IMR-90 (cell line): ENCODE data around the gene L3MBTL4. TPM values are rescaled to one million over a fixed set of nuclear protein-coding genes. Genes with fewer than 3 reads are reported as not detected.

Source experiments
- ATAC-seq: fragments of 200-7000 bp; cut with Tn5 transposase; 2 replicates; pipeline ENCODE4 v1.9.1; 2020; ENCODE audit warnings: low read depth, mild to moderate bottlenecking, moderate library complexity
- BruUV-seq: library from RNA; stranded (reverse); fragments of 400-500 nt; replicated peaks from 2 replicates; lab custom pipeline; 2021; lab: Mats Ljungman, UMichigan
- CTCF ChIA-PET: fragments of 300-600 bp; formaldehyde crosslinking; extraction: SDS; loops from one replicate; lab custom pipeline; 2021; ENCODE audit warnings: antibody characterized with exemption; lab: Yijun Ruan, JAX
- POLR2A ChIA-PET: fragments of 300-600 bp; sonication (Branson Sonifier 250); formaldehyde crosslinking; loops from one replicate; lab custom pipeline; 2022; ENCODE audit warnings: antibody characterized with exemption; ENCODE audit not compliant: unreplicated experiment; lab: Charles Lee
- DNase-seq: peaks from one replicate; pipeline ENCODE4 v3.0.0; 2013
- H2AFZ ChIP-seq: replicated peaks from 2 replicates; pipeline ENCODE3; 2013; ENCODE audit warnings: low read length, mild to moderate bottlenecking; ENCODE audit not compliant: poor library complexity
- H2AK5ac ChIP-seq: 2 replicates; pipeline ENCODE4 v1.6.1; 2013; ENCODE audit warnings: low read depth, low read length, inconsistent platforms
- H2AK9ac ChIP-seq: replicated peaks from 2 replicates; pipeline ENCODE3; 2013; ENCODE audit warnings: mild to moderate bottlenecking, low read depth, low read length, moderate library complexity; ENCODE audit not compliant: poor library complexity
- H2BK120ac ChIP-seq: 2 replicates; pipeline ENCODE4 v1.6.1; 2013; ENCODE audit warnings: low read depth, low read length, inconsistent platforms
- H2BK15ac ChIP-seq: 3 replicates; pipeline ENCODE4 v1.6.1; 2013; ENCODE audit warnings: low read depth, low read length, inconsistent platforms
- H2BK20ac ChIP-seq: 2 replicates; pipeline ENCODE4 v1.6.1; 2013; ENCODE audit warnings: low read depth, mild to moderate bottlenecking, inconsistent platforms, low read length, moderate library complexity
- H2BK5ac ChIP-seq: 2 replicates; pipeline ENCODE4 v1.6.1; 2013; ENCODE audit warnings: mild to moderate bottlenecking, low read depth, low read length, inconsistent platforms; ENCODE audit not compliant: poor library complexity, severe bottlenecking
- H3K14ac ChIP-seq: replicated peaks from 2 replicates; pipeline ENCODE4 v1.6.1; 2013; ENCODE audit warnings: low read depth, low read length, inconsistent platforms
- H3K18ac ChIP-seq: 2 replicates; pipeline ENCODE4 v1.6.1; 2013; ENCODE audit warnings: low read depth, low read length, control low read depth
- H3K23ac ChIP-seq: 2 replicates; pipeline ENCODE4 v1.6.1; 2013; ENCODE audit warnings: low read depth, low read length, inconsistent platforms
- H3K27ac ChIP-seq: 2 replicates; pipeline ENCODE4 v1.5.1; 2013; ENCODE audit warnings: mild to moderate bottlenecking, control low read depth, low read length; ENCODE audit not compliant: insufficient read depth
- H3K27me3 ChIP-seq: 2 replicates; pipeline ENCODE4 v1.6.1; 2013; ENCODE audit warnings: low read length; ENCODE audit not compliant: control insufficient read depth, insufficient read depth
- H3K36me3 ChIP-seq: 2 replicates; pipeline ENCODE4 v1.6.1; 2013; ENCODE audit warnings: low read length, mixed read lengths; ENCODE audit not compliant: control insufficient read depth, insufficient read depth
- H3K4ac ChIP-seq: 2 replicates; pipeline ENCODE4 v1.6.1; 2013; ENCODE audit warnings: low read depth, low read length, inconsistent platforms
- H3K4me1 ChIP-seq: 2 replicates; pipeline ENCODE4 v1.6.1; 2013; ENCODE audit warnings: low read length, mixed read lengths; ENCODE audit not compliant: control insufficient read depth, insufficient read depth
- H3K4me2 ChIP-seq: 2 replicates; pipeline ENCODE4 v1.6.1; 2013; ENCODE audit warnings: low read depth, mild to moderate bottlenecking, control low read depth, low read length, moderate library complexity
- H3K4me3 ChIP-seq: 2 replicates; pipeline ENCODE4 v1.5.1; 2013; ENCODE audit warnings: low read depth, mild to moderate bottlenecking, control low read depth, low read length, moderate library complexity; ENCODE audit not compliant: insufficient read depth
- H3K56ac ChIP-seq: 2 replicates; pipeline ENCODE4 v1.6.1; 2013; ENCODE audit warnings: low read length, inconsistent platforms; ENCODE audit not compliant: insufficient read depth; ENCODE audit errors: extremely low read depth
- H3K79me1 ChIP-seq, 2 experiments: 2 replicates each; pipeline ENCODE4 v1.6.1; 2013; ENCODE audit warnings: low read length in 2 of 2, inconsistent platforms in 1 of 2, low read depth in 1 of 2
- H3K9ac ChIP-seq: 2 replicates; pipeline ENCODE4 v1.6.1; 2013; ENCODE audit warnings: low read depth, low read length, control low read depth
- H3K9me1 ChIP-seq: 2 replicates; pipeline ENCODE4 v1.6.1; 2013; ENCODE audit warnings: low read length, inconsistent platforms; ENCODE audit not compliant: insufficient read depth
- H3K9me3 ChIP-seq: 2 replicates; pipeline ENCODE4 v1.6.1; 2013; ENCODE audit warnings: low read length; ENCODE audit not compliant: control insufficient read depth, insufficient read depth
- H4K20me1 ChIP-seq: 2 replicates; pipeline ENCODE4 v1.6.1; 2013; ENCODE audit warnings: low read length, inconsistent platforms; ENCODE audit not compliant: insufficient read depth
- H4K5ac ChIP-seq: 2 replicates; pipeline ENCODE4 v1.6.1; 2013; ENCODE audit warnings: mild to moderate bottlenecking, low read depth, low read length, control low read depth
- H4K8ac ChIP-seq, 2 experiments: 2 replicates each; pipeline ENCODE4 v1.6.1; 2013; ENCODE audit warnings: low read depth in 2 of 2, low read length in 2 of 2, control low read depth in 1 of 2, inconsistent platforms in 1 of 2
- H4K91ac ChIP-seq: 2 replicates; pipeline ENCODE4 v1.6.1; 2013; ENCODE audit warnings: low read depth, low read length, inconsistent platforms; ENCODE audit not compliant: insufficient read depth
- BHLHE40 ChIP-seq: fragments of 150-350 bp; IDR thresholded peaks from 2 replicates; pipeline ENCODE4 v1.6.1; 2016; ENCODE audit warnings: mild to moderate bottlenecking, low read depth, low read length
- CEBPB ChIP-seq: IDR thresholded peaks from 2 replicates; pipeline ENCODE4 v1.6.1; 2012; ENCODE audit warnings: low read depth, low read length, improper control_type of control experiment
- CHD1 ChIP-seq: IDR thresholded peaks from 2 replicates; pipeline ENCODE4 v1.6.1; 2012; ENCODE audit warnings: low read depth, low read length, improper control_type of control experiment
- CTCF ChIP-seq: conservative IDR thresholded peaks from 2 replicates; pipeline ENCODE4 v1.5.1; 2012; ENCODE audit warnings: mild to moderate bottlenecking, low read depth, low read length, improper control_type of control experiment
- ELK1 ChIP-seq: fragments of 150-350 bp; IDR thresholded peaks from 2 replicates; pipeline ENCODE4 v1.6.1; 2016; ENCODE audit warnings: low read depth, mild to moderate bottlenecking, low read length, moderate library complexity, borderline replicate concordance
- FOS ChIP-seq: fragments of 150-350 bp; IDR thresholded peaks from 2 replicates; pipeline ENCODE4 v1.6.1; 2016; ENCODE audit warnings: low read depth, low read length
- MAFK ChIP-seq: IDR thresholded peaks from 2 replicates; pipeline ENCODE4 v1.6.1; 2012; ENCODE audit warnings: low read depth, low read length, improper control_type of control experiment
- MAZ ChIP-seq: IDR thresholded peaks from 2 replicates; pipeline ENCODE4 v1.6.1; 2012; ENCODE audit warnings: low read depth, mild to moderate bottlenecking, low read length, improper control_type of control experiment, moderate library complexity, borderline replicate concordance
- MXI1 ChIP-seq: IDR thresholded peaks from 2 replicates; pipeline ENCODE4 v1.6.1; 2012; ENCODE audit warnings: low read depth, mild to moderate bottlenecking, low read length, moderate library complexity, borderline replicate concordance
- NFE2L2 ChIP-seq: fragments of 150-350 bp; IDR thresholded peaks from 2 replicates; pipeline ENCODE4 v1.6.1; 2016; ENCODE audit warnings: low read depth, mild to moderate bottlenecking, low read length
- POLR2A ChIP-seq: IDR thresholded peaks from 2 replicates; pipeline ENCODE4 v1.6.1; 2012; ENCODE audit warnings: mild to moderate bottlenecking, low read depth, low read length
- RAD21 ChIP-seq: IDR thresholded peaks from 2 replicates; pipeline ENCODE4 v1.6.1; 2012; ENCODE audit warnings: low read length, improper control_type of control experiment
- RCOR1 ChIP-seq: IDR thresholded peaks from 2 replicates; pipeline ENCODE4 v1.6.1; 2012; ENCODE audit warnings: mild to moderate bottlenecking, low read length, improper control_type of control experiment; ENCODE audit not compliant: insufficient replicate concordance
- RFX5 ChIP-seq: IDR thresholded peaks from 2 replicates; pipeline ENCODE4 v1.8.0; 2012; ENCODE audit warnings: low read depth, mild to moderate bottlenecking, low read length, moderate library complexity
- SMC3 ChIP-seq: fragments of 150-350 bp; IDR thresholded peaks from 2 replicates; pipeline ENCODE4 v1.6.1; 2016; ENCODE audit warnings: low read depth, mild to moderate bottlenecking, antibody characterized with exemption, low read length, moderate library complexity
- USF2 ChIP-seq: fragments of 150-350 bp; IDR thresholded peaks from 2 replicates; pipeline ENCODE4 v1.6.1; 2017; ENCODE audit warnings: mild to moderate bottlenecking, antibody characterized with exemption, low read length, low read depth
- WGBS, 2 experiments: methylation state at CpG; one replicate each; pipeline versions ENCODE4 v1.1.5 to v1.1.7; 2013; ENCODE audit warnings: missing lambda C conversion rate in 2 of 2; ENCODE audit not compliant: insufficient read length in 1 of 2; ENCODE audit errors: extremely low coverage in 2 of 2; 5-methylcytosine and 5-hydroxymethylcytosine counted together
- dilution Hi-C: fragments of 300-500 bp; cut with HindIII; formaldehyde crosslinking; loops from one replicate; pipeline ENCODE4 v1.14.3; 2018; ENCODE audit warnings: low sequenced_read_pairs; ENCODE audit not compliant: unreplicated experiment
- in situ Hi-C: fragments of 300-500 bp; cut with MboI; formaldehyde crosslinking; loops from 3 replicates; pipeline ENCODE4 v1.14.3; 2019; ENCODE audit warnings: low sequenced_read_pairs, inconsistent platforms, mixed read lengths
- intact Hi-C: fragments of 100-400 bp; cut with micrococcal nuclease; formaldehyde crosslinking; loops from 2 replicates; pipeline ENCODE4 v1.10.0; 2022
- polyA plus RNA-seq, 3 experiments: library from polyadenylated mRNA; depleted of rRNA; stranded (reverse); fragments of >200 nt; gene quantifications; 2 replicates each; pipeline ENCODE4 v1.2.3, GENCODE V29; 2012; ENCODE audit warnings: low replicate concordance in 1 of 3
- total RNA-seq: library from RNA; depleted of rRNA; stranded (reverse); fragments of >200 nt; gene quantifications from 2 replicates; pipeline ENCODE4 v1.2.3, GENCODE V29; 2012

Gene L3MBTL4
- total and polyA plus RNA-seq, 2 of the 4 experiments (the other 2 are of a cell fraction): under 0.01 to 0.02 TPM

- TF ChIP-seq CEBPB (no peak), MAZ (no peak), RCOR1 (no peak), BHLHE40 (no peak), CHD1 (no peak), POLR2A (no peak), ELK1 (no peak), RAD21 (no peak), NFE2L2 (no peak), MAFK (no peak), MXI1 (no peak), SMC3 (no peak), RFX5 (no peak), FOS (no peak), USF2 (no peak), CTCF (no peak)
- Histone ChIP-seq H3K23ac (no peak overlapping the region), H2AK9ac (no peak overlapping the region), H2BK5ac (no peak overlapping the region), H2BK15ac (no peak overlapping the region), H3K27me3 (peaks cover 2% of the 10 kb centered on the region; the same call in 1 of the 2 replicates), H3K4me3 (no peak overlapping the region), H2BK20ac (no peak overlapping the region), H4K5ac (no peak overlapping the region), H3K9me3 (no peaks in the 10 kb centered on the region), H3K9ac (no peak overlapping the region), H3K9me1 (no peaks in the 10 kb centered on the region), H2AK5ac (no peak overlapping the region), H3K79me1 (no peaks in the 10 kb centered on the region), H3K4ac (no peak overlapping the region), H3K4me2 (no peak overlapping the region), H2AFZ (no peak overlapping the region), H2BK120ac (no peak overlapping the region), H4K20me1 (no peaks in the 10 kb centered on the region), H3K14ac (no peak overlapping the region), H4K8ac (no peak overlapping the region), H4K91ac (no peak overlapping the region), H3K56ac (no peak overlapping the region), H3K36me3 (no peaks in the 10 kb centered on the region), H3K27ac (no peak overlapping the region), H3K4me1 (no peaks in the 10 kb centered on the region), H3K18ac (no peak overlapping the region)
- intact Hi-C loops (no loop called here), dilution Hi-C loops (no loop called here), in situ Hi-C loops (no loop called here)
- DNase-seq: no peak
- no TSS peak for BruUV-seq
- WGBS, 2 experiments: 92% methylated on average over 4 of the region's 8 CpGs; no CpG with 5 or more reads in 1 of the 2 experiments
- CTCF ChIA-PET: interaction anchor here (0.7 kb wide), 1 partner anchor 34 kb away, joined by 3 read pairs; no protein-coding TSS in a partner anchor
- POLR2A ChIA-PET: no interaction called here
- no peak for ATAC-seq
These were observed 450.6 kb downstream of the L3MBTL4 start for GRCh38 chr18:5964108-5964507.
